Panc1 (cell line): Measurements from ENCODE around the gene KCNQ1OT1. TPM values are rescaled to one million over a fixed set of nuclear protein-coding genes. Genes with fewer than 3 reads are reported as not detected.
"Not testable (repeated sequence)": the region's sequence is repeated elsewhere in the genome, so short reads cannot be mapped to it uniquely, and the experiment has no call there.

Source experiments
- ATAC-seq: fragments of 200-7000 bp; cut with Tn5 transposase; 2 replicates; pipeline ENCODE4 v1.9.1; 2020; ENCODE audit warnings: mild to moderate bottlenecking, moderate library complexity
- BruUV-seq: library from RNA; stranded (reverse); fragments of 400-500 nt; replicated peaks from 2 replicates; lab custom pipeline; 2021; lab: Mats Ljungman, UMichigan
- CTCF ChIA-PET: fragments of 300-600 bp; sonication (Branson Sonifier 250); formaldehyde crosslinking; loops from one replicate; lab custom pipeline; 2022; ENCODE audit warnings: antibody characterized with exemption; lab: Charles Lee
- POLR2A ChIA-PET: fragments of 300-600 bp; sonication (Branson Sonifier 250); formaldehyde crosslinking; loops from one replicate; lab custom pipeline; 2022; ENCODE audit warnings: antibody characterized with exemption; lab: Charles Lee
- DNase-seq: peaks from one replicate; pipeline ENCODE4 v3.0.0-alpha.2; 2010; ENCODE audit warnings: low read depth, low spot score
- H3K27ac ChIP-seq: 2 replicates; pipeline ENCODE4 v1.5.1; 2011; ENCODE audit warnings: mild to moderate bottlenecking, low read length, inconsistent platforms
- H3K27me3 ChIP-seq: fragments of 200-500 bp; sonication (Bioruptor generic); 2 replicates; pipeline ENCODE4 v1.6.0; 2014; ENCODE audit warnings: low read length, inconsistent platforms; ENCODE audit not compliant: control insufficient read depth, insufficient read depth
- H3K36me3 ChIP-seq: fragments of 200-500 bp; sonication (Bioruptor generic); 2 replicates; pipeline ENCODE4 v1.5.1; 2014; ENCODE audit warnings: inconsistent platforms, mild to moderate bottlenecking, low read length, moderate library complexity; ENCODE audit not compliant: control insufficient read depth, insufficient read depth
- H3K4me1 ChIP-seq: 2 replicates; pipeline ENCODE4 v1.5.1; 2011; ENCODE audit warnings: inconsistent platforms, mild to moderate bottlenecking, low read length, moderate library complexity; ENCODE audit not compliant: control insufficient read depth, insufficient read depth
- H3K4me3 ChIP-seq, 2 experiments: 2 replicates each; pipeline ENCODE4 v1.5.1; 2011 to 2012; ENCODE audit warnings: low read depth in 2 of 2, low read length in 2 of 2, mild to moderate bottlenecking in 2 of 2, inconsistent platforms in 1 of 2, moderate library complexity in 1 of 2
- H3K9me3 ChIP-seq: fragments of 200-500 bp; sonication (Bioruptor generic); 2 replicates; pipeline ENCODE4 v1.5.1; 2014; ENCODE audit warnings: low read depth, mild to moderate bottlenecking, inconsistent platforms, low read length, moderate library complexity; ENCODE audit not compliant: control insufficient read depth, insufficient read depth
- POLR2AphosphoS5 ChIP-seq: IDR thresholded peaks from 2 replicates; pipeline ENCODE4 v1.6.1; 2012; ENCODE audit warnings: mild to moderate bottlenecking, low read depth, low read length, moderate library complexity
- SIN3A ChIP-seq: IDR thresholded peaks from 2 replicates; pipeline ENCODE4 v1.6.1; 2012; ENCODE audit warnings: low read depth, mild to moderate bottlenecking, low read length, moderate library complexity, borderline replicate concordance; ENCODE audit not compliant: insufficient read depth
- TCF7L2 ChIP-seq: IDR thresholded peaks from 2 replicates; pipeline ENCODE4 v1.6.1; 2011; ENCODE audit warnings: mild to moderate bottlenecking, low read depth, low read length, inconsistent platforms
- in situ Hi-C: cut with HindIII; loops from 2 replicates; pipeline ENCODE4 v1.10.0; 2016; ENCODE audit warnings: low sequenced_read_pairs, low pct_unique_long_range_greater_than_20kb
- intact Hi-C: fragments of 100-400 bp; cut with micrococcal nuclease; formaldehyde crosslinking; loops from one replicate; pipeline ENCODE4 v1.10.0; 2022; ENCODE audit not compliant: unreplicated experiment
- total RNA-seq: library from RNA; stranded (reverse); gene quantifications from one replicate; pipeline ENCODE4 v1.2.1, GENCODE V29; 2021; ENCODE audit not compliant: unreplicated experiment
- TF ChIP-seq, protein P1 (sequence below), 2 experiments: IDR thresholded peaks; 2 replicates each; pipeline ENCODE4 v1.6.1; 2011 to 2012; ENCODE audit warnings: low read depth in 2 of 2, control low read depth in 1 of 2, low read length in 1 of 2, mild to moderate bottlenecking in 1 of 2, moderate library complexity in 1 of 2; ENCODE audit not compliant: insufficient read depth in 1 of 2
- TF ChIP-seq, protein P2 (sequence below): fragments of 450-650 bp; IDR thresholded peaks from 2 replicates; pipeline ENCODE4 v1.5.1; 2017; ENCODE audit warnings: mild to moderate bottlenecking

The KCNQ1OT1 gene
- total RNA-seq, 1 experiment from 2014 or later, result 1.3 TPM

DNA sequence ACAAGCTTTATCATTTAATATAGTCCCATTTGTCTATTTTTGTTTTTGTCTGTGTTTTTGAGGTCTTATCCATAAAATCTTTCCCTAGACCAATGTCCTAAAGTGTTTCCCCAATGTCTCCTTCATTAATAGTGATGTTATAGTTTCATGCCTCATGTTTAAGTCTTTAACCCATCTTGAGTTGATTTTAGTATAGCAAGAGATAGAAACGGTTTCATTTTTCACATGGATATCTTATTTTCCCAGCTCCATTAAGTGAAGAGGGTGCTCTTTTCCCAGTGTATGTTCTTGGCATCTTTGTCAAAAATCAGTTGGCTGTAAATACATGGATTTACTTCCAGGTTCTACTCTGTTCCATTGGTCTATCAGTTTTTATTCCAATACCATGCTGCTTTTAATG is 58.2 kb downstream of the KCNQ1OT1 start:
- ChIA-PET CTCF (no interaction called here), POLR2A (no interaction called here)
- Histone ChIP-seq H3K36me3 (no peaks in the 10 kb centered on the region), H3K27me3 (no peaks in the 10 kb centered on the region), H3K4me3 (no peak overlapping the region), H3K4me1 (no peaks in the 10 kb centered on the region), H3K9me3 (peaks cover 33% of the 10 kb centered on the region; the same call in 1 of the 2 replicates), H3K27ac (no peak overlapping the region)
- TF ChIP-seq, protein P1, sequence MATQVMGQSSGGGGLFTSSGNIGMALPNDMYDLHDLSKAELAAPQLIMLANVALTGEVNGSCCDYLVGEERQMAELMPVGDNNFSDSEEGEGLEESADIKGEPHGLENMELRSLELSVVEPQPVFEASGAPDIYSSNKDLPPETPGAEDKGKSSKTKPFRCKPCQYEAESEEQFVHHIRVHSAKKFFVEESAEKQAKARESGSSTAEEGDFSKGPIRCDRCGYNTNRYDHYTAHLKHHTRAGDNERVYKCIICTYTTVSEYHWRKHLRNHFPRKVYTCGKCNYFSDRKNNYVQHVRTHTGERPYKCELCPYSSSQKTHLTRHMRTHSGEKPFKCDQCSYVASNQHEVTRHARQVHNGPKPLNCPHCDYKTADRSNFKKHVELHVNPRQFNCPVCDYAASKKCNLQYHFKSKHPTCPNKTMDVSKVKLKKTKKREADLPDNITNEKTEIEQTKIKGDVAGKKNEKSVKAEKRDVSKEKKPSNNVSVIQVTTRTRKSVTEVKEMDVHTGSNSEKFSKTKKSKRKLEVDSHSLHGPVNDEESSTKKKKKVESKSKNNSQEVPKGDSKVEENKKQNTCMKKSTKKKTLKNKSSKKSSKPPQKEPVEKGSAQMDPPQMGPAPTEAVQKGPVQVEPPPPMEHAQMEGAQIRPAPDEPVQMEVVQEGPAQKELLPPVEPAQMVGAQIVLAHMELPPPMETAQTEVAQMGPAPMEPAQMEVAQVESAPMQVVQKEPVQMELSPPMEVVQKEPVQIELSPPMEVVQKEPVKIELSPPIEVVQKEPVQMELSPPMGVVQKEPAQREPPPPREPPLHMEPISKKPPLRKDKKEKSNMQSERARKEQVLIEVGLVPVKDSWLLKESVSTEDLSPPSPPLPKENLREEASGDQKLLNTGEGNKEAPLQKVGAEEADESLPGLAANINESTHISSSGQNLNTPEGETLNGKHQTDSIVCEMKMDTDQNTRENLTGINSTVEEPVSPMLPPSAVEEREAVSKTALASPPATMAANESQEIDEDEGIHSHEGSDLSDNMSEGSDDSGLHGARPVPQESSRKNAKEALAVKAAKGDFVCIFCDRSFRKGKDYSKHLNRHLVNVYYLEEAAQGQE (IDR thresholded peaks at IDR 0.05; ENCODE audit: insufficient read depth in 1 of 2, low read depth in 2 of 2, low read length in 1 of 2), result no peak
- TF ChIP-seq SIN3A, result no peak
- TF ChIP-seq TCF7L2, result no peak
- TF ChIP-seq, protein P2, sequence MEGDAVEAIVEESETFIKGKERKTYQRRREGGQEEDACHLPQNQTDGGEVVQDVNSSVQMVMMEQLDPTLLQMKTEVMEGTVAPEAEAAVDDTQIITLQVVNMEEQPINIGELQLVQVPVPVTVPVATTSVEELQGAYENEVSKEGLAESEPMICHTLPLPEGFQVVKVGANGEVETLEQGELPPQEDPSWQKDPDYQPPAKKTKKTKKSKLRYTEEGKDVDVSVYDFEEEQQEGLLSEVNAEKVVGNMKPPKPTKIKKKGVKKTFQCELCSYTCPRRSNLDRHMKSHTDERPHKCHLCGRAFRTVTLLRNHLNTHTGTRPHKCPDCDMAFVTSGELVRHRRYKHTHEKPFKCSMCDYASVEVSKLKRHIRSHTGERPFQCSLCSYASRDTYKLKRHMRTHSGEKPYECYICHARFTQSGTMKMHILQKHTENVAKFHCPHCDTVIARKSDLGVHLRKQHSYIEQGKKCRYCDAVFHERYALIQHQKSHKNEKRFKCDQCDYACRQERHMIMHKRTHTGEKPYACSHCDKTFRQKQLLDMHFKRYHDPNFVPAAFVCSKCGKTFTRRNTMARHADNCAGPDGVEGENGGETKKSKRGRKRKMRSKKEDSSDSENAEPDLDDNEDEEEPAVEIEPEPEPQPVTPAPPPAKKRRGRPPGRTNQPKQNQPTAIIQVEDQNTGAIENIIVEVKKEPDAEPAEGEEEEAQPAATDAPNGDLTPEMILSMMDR, result no peak
- no peak for TF ChIP-seq POLR2AphosphoS5
- BruUV-seq, result no TSS peak
- in situ Hi-C loops (no loop called here), intact Hi-C loops (no loop called here)
- no peak for DNase-seq
- no peak for ATAC-seq

DNA sequence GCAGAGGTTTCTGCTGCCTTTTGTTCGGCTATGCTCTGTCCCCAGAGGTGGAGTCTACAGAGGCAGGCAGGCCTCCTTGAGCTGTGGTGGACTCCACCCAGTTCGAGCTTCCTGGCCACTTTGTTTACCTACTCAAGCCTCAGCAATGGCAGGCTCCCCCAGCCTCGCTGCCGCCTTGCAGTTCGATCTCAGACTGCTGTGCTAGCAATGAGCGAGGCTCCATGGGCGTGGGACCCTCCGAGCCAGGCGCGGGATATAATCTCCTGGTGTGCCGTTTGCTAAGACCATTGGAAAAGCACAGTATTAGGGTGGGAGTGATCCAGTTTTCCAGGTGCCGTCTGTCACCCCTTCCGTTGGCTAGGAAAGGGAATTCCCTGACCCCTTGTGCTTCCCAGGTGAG is 60.0 kb downstream of the KCNQ1OT1 start:
- in situ Hi-C loops, BruUV-seq, POLR2A ChIA-PET, intact Hi-C loops, H3K27me3 ChIP-seq, H3K4me1 ChIP-seq, H3K4me3 ChIP-seq, H3K27ac ChIP-seq, H3K36me3 ChIP-seq, ATAC-seq, DNase-seq: not testable (repeated sequence)
- H3K9me3 ChIP-seq, result peaks cover 26% of the 10 kb centered on the region; the same call in 1 of the 2 replicates
- CTCF ChIA-PET, result interaction anchor here (0.6 kb wide), 1 partner anchor 198 kb away, joined by 3 read pairs; no protein-coding TSS in a partner anchor

DNA sequence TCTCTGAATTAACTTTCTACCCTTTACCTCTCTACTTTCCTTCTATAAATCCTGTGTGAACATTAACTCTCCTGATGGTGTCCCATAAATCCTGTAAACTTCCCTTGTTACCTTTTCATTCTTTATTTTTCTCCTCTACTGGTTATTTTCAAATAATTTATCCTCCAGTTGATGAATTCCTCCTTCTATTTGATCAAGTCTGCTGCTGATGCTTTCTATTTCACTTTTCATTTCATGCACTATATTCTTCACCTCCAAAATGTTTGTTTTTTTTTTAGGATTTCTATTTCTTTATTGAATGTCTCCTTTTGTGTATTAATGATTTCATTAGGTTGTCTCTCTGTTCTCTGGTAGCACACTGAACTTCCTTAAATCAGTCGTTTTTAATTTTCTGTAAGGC is 68.6 kb downstream of the KCNQ1OT1 start:
- intact Hi-C loops (no loop called here), in situ Hi-C loops (no loop called here)
- H3K4me1 ChIP-seq, result no peaks in the 10 kb centered on the region
- H3K4me3 ChIP-seq, result no peak overlapping the region
- no peaks in the 10 kb centered on the region for H3K36me3 ChIP-seq
- ChIA-PET POLR2A (no interaction called here), CTCF (no interaction called here)
- no peak overlapping the region for H3K27ac ChIP-seq
- no peak for ATAC-seq
- H3K27me3 ChIP-seq, result peaks cover 3% of the 10 kb centered on the region; the same call in 1 of the 2 replicates
- TF ChIP-seq, protein P1 (IDR thresholded peaks at IDR 0.05; ENCODE audit: insufficient read depth in 1 of 2, low read depth in 2 of 2, low read length in 1 of 2), result no peak
- DNase-seq, result no peak
- H3K9me3 ChIP-seq, result peaks cover 31% of the 10 kb centered on the region
- BruUV-seq, result no TSS peak
